PC-3 (cell line): ENCODE results near the gene TCOF1. TPM values are rescaled to one million over a fixed set of nuclear protein-coding genes. Genes with fewer than 3 reads are reported as not detected.

ENCODE experiments used
- ATAC-seq: fragments of 200-7000 bp; cut with Tn5 transposase; 2 replicates; pipeline ENCODE4 v1.9.1; 2020; ENCODE audit warnings: mild to moderate bottlenecking, moderate library complexity
- BruUV-seq: library from RNA; stranded (reverse); fragments of 400-500 nt; replicated peaks from 2 replicates; lab custom pipeline; 2021; lab: Mats Ljungman, UMichigan
- CTCF ChIA-PET: fragments of 300-600 bp; sonication (Branson Sonifier 250); formaldehyde crosslinking; loops from one replicate; lab custom pipeline; 2022; ENCODE audit warnings: antibody characterized with exemption; lab: Charles Lee
- POLR2A ChIA-PET: fragments of 300-600 bp; sonication (Branson Sonifier 250); formaldehyde crosslinking; loops from one replicate; lab custom pipeline; 2022; ENCODE audit warnings: antibody characterized with exemption; ENCODE audit not compliant: unreplicated experiment; lab: Charles Lee
- DNase-seq: peaks from one replicate; pipeline ENCODE4 v3.0.0-alpha.2; 2015
- H2AFZ ChIP-seq: fragments of 300-600 bp; sonication (generic); 2 replicates; pipeline ENCODE4 v1.6.0; 2016; ENCODE audit warnings: antibody characterized with exemption, low read length
- H3F3A ChIP-seq: fragments of 300-600 bp; sonication (generic); one replicate; pipeline ENCODE4 v1.6.0; 2017; ENCODE audit warnings: antibody characterized with exemption, low read length, control low read depth, mild to moderate bottlenecking; ENCODE audit not compliant: unreplicated experiment
- H3K27ac ChIP-seq: fragments of 300-600 bp; sonication (generic); 2 replicates; pipeline ENCODE4 v1.5.1; 2016; ENCODE audit warnings: mild to moderate bottlenecking, low read length
- H3K27me3 ChIP-seq: fragments of 300-600 bp; sonication (generic); 2 replicates; pipeline ENCODE4 v1.6.1; 2016; ENCODE audit warnings: low read length, mixed read lengths
- H3K36me3 ChIP-seq: fragments of 300-600 bp; sonication (generic); 2 replicates; pipeline ENCODE4 v1.6.1; 2016; ENCODE audit warnings: low read depth, mixed run types, low read length, mixed read lengths
- H3K4me1 ChIP-seq: fragments of 300-600 bp; sonication (generic); 2 replicates; pipeline ENCODE4 v1.5.1; 2016; ENCODE audit warnings: low read length; ENCODE audit not compliant: insufficient read depth
- H3K4me2 ChIP-seq: fragments of 300-600 bp; sonication (generic); 2 replicates; pipeline ENCODE4 v1.6.0; 2016; ENCODE audit warnings: low read length
- H3K4me3 ChIP-seq: fragments of 300-600 bp; sonication (generic); 2 replicates; pipeline ENCODE4 v1.5.1; 2016; ENCODE audit warnings: mild to moderate bottlenecking, low read length, mixed read lengths
- H3K79me2 ChIP-seq: fragments of 300-600 bp; sonication (generic); 2 replicates; pipeline ENCODE4 v1.6.1; 2017; ENCODE audit warnings: low read length, mixed read lengths
- H3K9ac ChIP-seq: fragments of 300-600 bp; sonication (generic); 2 replicates; pipeline ENCODE4 v1.6.0; 2016; ENCODE audit warnings: mild to moderate bottlenecking, low read length
- H3K9me2 ChIP-seq: fragments of 300-600 bp; sonication (generic); replicated peaks from 2 replicates; pipeline ENCODE4 v1.6.1; 2016; ENCODE audit warnings: mixed run types, low read length, mixed read lengths
- H3K9me3 ChIP-seq: fragments of 300-600 bp; sonication (generic); 2 replicates; pipeline ENCODE4 v1.6.1; 2016; ENCODE audit warnings: low read length, mixed read lengths
- H4K20me1 ChIP-seq: fragments of 300-600 bp; sonication (generic); 2 replicates; pipeline ENCODE4 v1.6.1; 2016; ENCODE audit warnings: low read length, mixed read lengths
- CTCF ChIP-seq: fragments of 300-600 bp; sonication (generic); conservative IDR thresholded peaks from 2 replicates; pipeline ENCODE4 v1.5.1; 2017; ENCODE audit warnings: antibody characterized with exemption, low read depth, mild to moderate bottlenecking, low read length
- EZH2 ChIP-seq: fragments of 300-600 bp; sonication (generic); IDR thresholded peaks from one replicate; pipeline ENCODE4 v1.6.1; 2017; ENCODE audit warnings: antibody characterized with exemption, mild to moderate bottlenecking, low read length; ENCODE audit not compliant: unreplicated experiment
- EZH2phosphoT487 ChIP-seq: fragments of 300-600 bp; sonication (generic); IDR thresholded peaks from 2 replicates; pipeline ENCODE4 v1.6.1; 2018; ENCODE audit warnings: mild to moderate bottlenecking, antibody characterized with exemption, low read length, borderline replicate concordance
- intact Hi-C: fragments of 100-400 bp; cut with micrococcal nuclease; formaldehyde crosslinking; loops from 2 replicates; pipeline ENCODE4 v1.9.0; 2023
- total RNA-seq: library from RNA; depleted of rRNA; stranded (reverse); fragments of >200 nt; gene quantifications from 2 replicates; pipeline ENCODE4 v1.2.3, GENCODE V29; 2014

TCOF1 gene
- total RNA-seq, 1 experiment from 2014 or later: 113 TPM

- H2AFZ ChIP-seq: no peak overlapping the region
- H3K36me3 ChIP-seq: peaks cover 90% of the 10 kb centered on the region
- BruUV-seq: no TSS peak
- no peak overlapping the region for H3K27ac ChIP-seq
- H3K9me3 ChIP-seq: no peaks in the 10 kb centered on the region
- H3K4me2 ChIP-seq: no peak overlapping the region
- DNase-seq (no peak), ATAC-seq (no peak)
- H3K27me3 ChIP-seq: no peaks in the 10 kb centered on the region
- ChIA-PET CTCF (no interaction called here), POLR2A (interaction anchor here (0.7 kb wide), 1 partner anchor 922 kb away, joined by 4 read pairs; no protein-coding TSS in a partner anchor)
- TF ChIP-seq EZH2: no peak
- H4K20me1 ChIP-seq: no peaks in the 10 kb centered on the region
- H3K4me3 ChIP-seq: no peak overlapping the region
- no peaks in the 10 kb centered on the region for H3K79me2 ChIP-seq
- no peaks in the 10 kb centered on the region for H3K4me1 ChIP-seq
- H3K9me2 ChIP-seq: no peaks in the 10 kb centered on the region
- intact Hi-C loops: no loop called here
- H3K9ac ChIP-seq: no peak overlapping the region
- H3F3A ChIP-seq: no peaks in the 10 kb centered on the region
These were observed 20.6 kb downstream of the TCOF1 start for GRCh38 chr5:150377964-150378694.

GRCh38 chr5:150384701-150385100, 27.2 kb downstream of the TCOF1 start:
- BruUV-seq: no TSS peak
- DNase-seq (no peak), ATAC-seq (no peak)
- intact Hi-C loops: no loop called here
- Histone ChIP-seq H3K9ac (no peak overlapping the region), H3K9me2 (no peaks in the 10 kb centered on the region), H3K4me3 (no peak overlapping the region), H3K9me3 (no peaks in the 10 kb centered on the region), H3K27me3 (no peaks in the 10 kb centered on the region), H3K79me2 (no peaks in the 10 kb centered on the region), H3K4me2 (no peak overlapping the region), H3F3A (no peaks in the 10 kb centered on the region), H3K27ac (no peak overlapping the region), H4K20me1 (no peaks in the 10 kb centered on the region), H3K36me3 (peaks cover 81% of the 10 kb centered on the region), H2AFZ (no peak overlapping the region), H3K4me1 (no peaks in the 10 kb centered on the region)
- POLR2A ChIA-PET: no interaction called here
- no peak for TF ChIP-seq CTCF
- no peak for TF ChIP-seq EZH2phosphoT487
- no peak for TF ChIP-seq EZH2
- CTCF ChIA-PET: no interaction called here

- peaks cover 79% of the 10 kb centered on the region for H3K36me3 ChIP-seq
- intact Hi-C loops: no loop called here
- ATAC-seq (no peak), DNase-seq (no peak)
- H3K4me3 ChIP-seq: no peak overlapping the region
- ChIA-PET POLR2A (no interaction called here), CTCF (no interaction called here)
- H3K9ac ChIP-seq: no peak overlapping the region
- no peaks in the 10 kb centered on the region for H3K79me2 ChIP-seq
- TF ChIP-seq CTCF (no peak), EZH2phosphoT487 (no peak), EZH2 (no peak)
- BruUV-seq: no TSS peak
- no peak overlapping the region for H3K4me2 ChIP-seq
- H4K20me1 ChIP-seq: no peaks in the 10 kb centered on the region
- no peaks in the 10 kb centered on the region for H3K27me3 ChIP-seq
- H3F3A ChIP-seq: no peaks in the 10 kb centered on the region
- H3K4me1 ChIP-seq: no peaks in the 10 kb centered on the region
- H3K27ac ChIP-seq: no peak overlapping the region
- H2AFZ ChIP-seq: no peak overlapping the region
- H3K9me2 ChIP-seq: no peaks in the 10 kb centered on the region
- H3K9me3 ChIP-seq: no peaks in the 10 kb centered on the region
These were observed 28.7 kb downstream of the TCOF1 start for GRCh38 chr5:150386024-150386855.
